NB4 (cell line): ENCODE results near the gene ZNF23.

Experiments used
- DNase-seq: peaks from one replicate; pipeline ENCODE4 v3.0.0; 2010; ENCODE audit warnings: low read depth
- H3K4me3 ChIP-seq: one replicate; pipeline ENCODE4 v1.5.1; 2011; ENCODE audit warnings: mild to moderate bottlenecking, low read depth, low read length, moderate library complexity
- CTCF ChIP-seq: IDR thresholded peaks from one replicate; pipeline ENCODE4 v1.5.1; 2012; ENCODE audit warnings: low read depth, low read length
- MAX ChIP-seq: IDR thresholded peaks from 2 replicates; pipeline ENCODE4 v1.6.1; 2011; ENCODE audit warnings: low read depth, low read length
- MYC ChIP-seq: IDR thresholded peaks from 2 replicates; pipeline ENCODE4 v1.6.1; 2011; ENCODE audit warnings: low read depth, low read length
- POLR2A ChIP-seq: IDR thresholded peaks from 2 replicates; pipeline ENCODE4 v1.6.1; 2011; ENCODE audit warnings: mild to moderate bottlenecking; ENCODE audit not compliant: insufficient read length; ENCODE audit errors: extremely low read depth

The ZNF23 gene

GRCh38 chr16:71498031-71498430 lies 36.0 kb upstream of the ZNF23 start:
- DNase-seq: no peak
- no peak overlapping the region for H3K4me3 ChIP-seq
- TF ChIP-seq MYC: no peak
- TF ChIP-seq POLR2A: no peak
- no peak for TF ChIP-seq CTCF
- no peak for TF ChIP-seq MAX

- no peak overlapping the region for H3K4me3 ChIP-seq
- no peak for TF ChIP-seq MAX
- DNase-seq: no peak
Observed at GRCh38 chr16:71493213-71493612, 31.2 kb upstream of the ZNF23 start.

- no peak overlapping the region for H3K4me3 ChIP-seq
- no peak for DNase-seq
- TF ChIP-seq MYC (no peak), POLR2A (no peak), CTCF (no peak), MAX (no peak)
Observed at GRCh38 chr16:71492786-71493185, 30.7 kb upstream of the ZNF23 start.

GRCh38 chr16:71491054-71491453 lies 29.0 kb upstream of the ZNF23 start:
- no peak overlapping the region for H3K4me3 ChIP-seq
- TF ChIP-seq MAX: no peak
- TF ChIP-seq CTCF: no peak
- no peak for TF ChIP-seq MYC
- no peak for TF ChIP-seq POLR2A
- no peak for DNase-seq

GRCh38 chr16:71490361-71490760 lies 28.3 kb upstream of the ZNF23 start:
- H3K4me3 ChIP-seq: no peak overlapping the region
- TF ChIP-seq MAX: no peak
- TF ChIP-seq POLR2A: no peak
- TF ChIP-seq MYC: no peak
- no peak for TF ChIP-seq CTCF
- no peak for DNase-seq

GRCh38 chr16:71489122-71489521 lies 27.1 kb upstream of the ZNF23 start, which contains the start of gene ZNF19:
ZNF19 (minus strand) TSS chr16:71489324; CDS start chr16:71482114, 7,210 bp downstream.
- DNase-seq: no peak
- H3K4me3 ChIP-seq: no peak within 1 kb of the TSS
- TF ChIP-seq MAX (no peak), MYC (no peak), CTCF (no peak)
